Putamen (tissue), 1 donor: ENCODE results near the gene APBB1.
"Not testable (repeated sequence)": the region's sequence is repeated elsewhere in the genome, so short reads cannot be mapped to it uniquely, and the experiment has no call there.

ENCODE experiments used
- DNase-seq: peaks from one replicate; pipeline ENCODE4 v3.0.0-alpha.2; 2016; ENCODE audit warnings: low spot score

Gene APBB1

GRCh38 chr11:6417907-6418556 is 862 bp downstream of the APBB1 start:
- no peak for DNase-seq

GRCh38 chr11:6415797-6416196 is 3.1 kb downstream of the APBB1 start:
- no peak for DNase-seq

DNA sequence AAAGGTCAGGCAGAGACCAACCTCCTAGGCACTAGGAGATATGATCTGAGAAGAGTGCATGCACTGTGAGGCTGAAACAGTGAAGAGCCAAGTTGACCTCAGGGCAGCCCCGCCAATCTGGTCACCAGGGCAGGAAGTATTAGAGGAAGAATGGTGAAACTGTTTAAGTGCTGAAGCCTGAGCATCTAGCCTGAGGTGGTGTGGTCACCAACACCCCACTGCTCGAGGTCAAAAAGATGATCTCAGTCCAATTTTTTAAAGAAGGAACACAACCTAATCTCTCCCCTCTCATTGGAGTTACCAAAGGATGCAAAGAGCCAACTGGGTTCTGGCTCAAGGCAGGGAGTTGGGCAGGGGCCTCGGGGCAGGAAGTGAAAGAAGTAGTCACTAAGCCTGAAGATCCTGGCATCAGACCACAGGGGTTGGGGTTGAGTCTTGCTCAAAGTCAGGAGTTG is 4.0 kb downstream of the APBB1 start:
- no peak for DNase-seq

DNA sequence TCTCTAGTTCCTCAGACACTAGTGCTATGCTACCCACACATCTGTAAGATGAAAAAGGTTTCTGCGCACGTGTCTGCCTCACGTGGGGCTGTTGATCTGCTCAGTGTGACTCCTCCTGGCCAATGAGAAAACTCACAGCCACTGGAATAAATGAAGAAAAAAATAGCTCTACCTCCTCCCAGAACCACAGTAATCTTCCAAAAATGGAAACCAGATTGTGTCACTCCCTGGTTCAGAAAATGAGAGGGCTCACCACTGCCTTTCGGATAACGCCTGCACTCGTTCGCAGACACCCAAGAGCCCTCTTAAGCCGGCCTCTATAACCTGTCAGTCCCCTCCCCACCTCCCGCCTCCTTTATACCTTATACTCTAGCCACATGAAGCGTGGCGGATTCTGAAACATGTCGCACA is 5.1 kb downstream of the APBB1 start:
- peak; percentile 77 for DNase-seq

DNA sequence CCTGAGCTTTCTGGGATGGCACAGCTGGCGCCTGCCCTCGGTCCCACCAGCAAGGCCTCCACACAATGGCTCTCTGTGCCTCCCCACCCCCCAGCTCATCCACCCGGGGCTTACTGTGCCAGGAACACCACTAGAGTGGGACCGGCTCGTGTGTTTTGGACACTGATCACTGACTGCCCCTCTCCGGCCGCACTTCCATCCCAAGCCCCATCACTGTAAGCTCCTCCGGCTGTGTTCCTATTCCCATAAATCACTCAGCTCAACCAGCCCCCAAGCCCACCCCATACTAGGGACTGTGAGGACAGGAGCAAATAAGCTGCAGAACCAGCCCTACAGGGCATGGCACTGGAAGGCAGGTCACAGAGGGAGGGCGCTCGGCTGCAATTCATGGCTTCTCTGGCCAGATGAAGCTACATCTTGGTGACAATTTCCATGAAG is 7.3 kb downstream of the APBB1 start:
- peak; percentile 92 for DNase-seq

GRCh38 chr11:6410695-6411430 is 8.0 kb downstream of the APBB1 start:
- peak; percentile 78 for DNase-seq

DNA sequence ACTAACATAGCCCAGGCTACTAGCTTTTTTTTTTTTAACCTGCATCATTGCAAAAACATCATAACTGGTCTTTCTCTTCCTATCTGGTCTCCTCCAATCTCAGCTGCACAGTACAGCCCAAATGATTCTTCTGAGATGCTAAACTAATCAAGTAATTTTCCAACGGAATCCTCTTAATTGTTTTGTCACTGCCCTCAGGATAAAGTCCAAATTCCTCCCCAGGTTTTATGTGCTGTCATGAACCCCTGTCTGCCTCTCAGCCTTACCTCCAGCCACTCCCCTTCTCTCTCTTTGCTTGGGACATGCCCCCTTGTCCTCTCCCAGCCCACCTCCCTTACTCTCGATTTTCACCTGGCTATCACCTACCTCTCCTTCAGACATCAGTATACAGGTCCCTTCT is 12.5 kb downstream of the APBB1 start:
- DNase-seq: no peak

DNA sequence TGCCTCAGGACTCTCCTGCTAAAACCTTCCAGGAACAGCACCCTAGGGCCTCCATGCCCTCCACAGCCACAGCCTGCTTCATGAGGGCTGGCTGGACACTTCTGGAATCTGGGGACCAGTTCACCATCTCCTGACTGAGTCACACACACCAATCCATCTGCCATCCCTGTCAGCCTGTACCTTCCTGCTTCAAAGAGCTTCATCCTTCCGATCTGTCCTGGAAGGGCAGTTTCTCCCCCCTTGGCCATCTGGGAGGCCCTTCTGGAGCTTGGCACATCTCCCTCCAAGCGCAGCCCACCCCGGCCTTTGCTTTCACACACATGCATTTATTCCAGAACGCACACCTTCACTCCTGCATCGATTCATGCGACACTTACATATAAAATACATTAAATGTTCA is 13.0 kb downstream of the APBB1 start:
- DNase-seq: no peak

GRCh38 chr11:6405052-6405667 is 13.7 kb downstream of the APBB1 start:
- DNase-seq: no peak

DNA sequence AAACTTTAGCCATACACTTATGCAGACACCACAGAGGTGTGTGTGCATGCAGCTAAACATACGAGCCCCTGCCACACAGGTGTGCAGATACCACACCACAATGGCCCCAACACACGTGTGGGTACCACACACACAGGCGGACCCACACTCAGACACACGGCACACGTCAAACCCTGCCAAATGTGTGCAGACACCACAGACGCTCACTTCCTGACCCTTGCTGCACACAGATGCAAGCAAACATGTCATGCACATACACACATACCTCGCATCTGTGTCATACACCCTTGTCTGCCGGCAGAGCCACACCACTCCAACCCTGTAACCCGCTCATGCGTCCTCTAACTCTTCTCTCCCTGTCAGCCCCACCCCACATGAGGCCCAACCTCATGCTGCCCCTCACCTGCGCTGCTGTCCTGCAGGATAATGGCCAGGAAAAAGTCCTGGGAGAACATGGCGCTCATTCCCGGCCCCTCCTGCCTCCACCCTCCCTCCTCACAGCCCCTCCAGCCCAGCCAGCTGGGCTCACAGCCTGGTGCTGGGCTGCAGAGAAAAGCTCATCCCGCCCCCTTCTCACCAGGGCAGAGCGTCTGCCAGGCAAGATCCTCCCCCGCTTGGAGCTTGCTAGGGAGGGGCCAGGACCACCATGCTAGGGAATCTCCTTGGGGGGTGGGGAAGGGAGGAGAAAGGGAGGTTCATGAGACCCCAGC is 14.4 kb downstream of the APBB1 start:
- peak; percentile 62 for DNase-seq

- no peak for DNase-seq
These were observed 15.4 kb downstream of the APBB1 start for GRCh38 chr11:6403539-6403938.

GRCh38 chr11:6402561-6402981 is 16.3 kb downstream of the APBB1 start:
- no peak for DNase-seq

DNA sequence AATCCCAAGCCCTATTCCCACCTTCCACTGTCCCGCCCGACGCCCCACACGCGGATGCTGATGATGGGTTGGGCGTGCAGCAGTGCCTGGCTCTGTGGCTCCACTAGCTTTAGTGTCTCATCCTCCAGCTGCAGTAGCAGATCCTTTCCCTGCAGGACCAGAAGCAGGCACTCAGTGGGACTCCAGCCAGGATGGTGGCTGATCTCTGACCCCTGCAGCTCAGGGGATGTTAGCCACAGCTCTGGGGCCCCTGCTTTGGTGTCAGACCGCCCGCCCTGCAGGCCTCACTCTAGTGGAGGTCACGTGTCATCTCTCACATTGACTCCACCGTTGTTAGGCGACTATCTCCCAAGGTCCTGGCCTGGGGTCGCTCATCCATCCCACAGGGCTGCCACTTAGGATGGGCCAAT is 16.8 kb downstream of the APBB1 start:
- no peak for DNase-seq

DNA sequence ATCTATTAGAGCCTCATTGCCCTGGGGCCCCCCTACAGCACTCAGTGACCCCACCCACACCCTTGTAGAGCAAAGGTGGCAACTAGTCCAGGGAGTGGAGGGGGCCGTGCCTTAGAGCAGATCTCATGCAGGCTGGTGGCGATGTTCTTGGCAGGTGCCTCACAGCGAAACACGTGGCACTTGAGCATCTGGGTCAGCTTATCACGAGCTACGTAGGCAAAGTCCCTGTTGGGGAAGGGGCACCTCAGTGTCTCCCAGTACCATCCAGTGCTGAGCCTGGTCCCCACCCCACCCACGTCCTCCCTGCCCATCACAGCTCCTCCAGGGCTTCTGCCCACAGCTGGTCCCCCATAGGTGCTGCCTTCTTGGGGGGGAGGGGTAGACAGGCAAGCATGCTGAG is 17.4 kb downstream of the APBB1 start:
- no peak for DNase-seq

DNA sequence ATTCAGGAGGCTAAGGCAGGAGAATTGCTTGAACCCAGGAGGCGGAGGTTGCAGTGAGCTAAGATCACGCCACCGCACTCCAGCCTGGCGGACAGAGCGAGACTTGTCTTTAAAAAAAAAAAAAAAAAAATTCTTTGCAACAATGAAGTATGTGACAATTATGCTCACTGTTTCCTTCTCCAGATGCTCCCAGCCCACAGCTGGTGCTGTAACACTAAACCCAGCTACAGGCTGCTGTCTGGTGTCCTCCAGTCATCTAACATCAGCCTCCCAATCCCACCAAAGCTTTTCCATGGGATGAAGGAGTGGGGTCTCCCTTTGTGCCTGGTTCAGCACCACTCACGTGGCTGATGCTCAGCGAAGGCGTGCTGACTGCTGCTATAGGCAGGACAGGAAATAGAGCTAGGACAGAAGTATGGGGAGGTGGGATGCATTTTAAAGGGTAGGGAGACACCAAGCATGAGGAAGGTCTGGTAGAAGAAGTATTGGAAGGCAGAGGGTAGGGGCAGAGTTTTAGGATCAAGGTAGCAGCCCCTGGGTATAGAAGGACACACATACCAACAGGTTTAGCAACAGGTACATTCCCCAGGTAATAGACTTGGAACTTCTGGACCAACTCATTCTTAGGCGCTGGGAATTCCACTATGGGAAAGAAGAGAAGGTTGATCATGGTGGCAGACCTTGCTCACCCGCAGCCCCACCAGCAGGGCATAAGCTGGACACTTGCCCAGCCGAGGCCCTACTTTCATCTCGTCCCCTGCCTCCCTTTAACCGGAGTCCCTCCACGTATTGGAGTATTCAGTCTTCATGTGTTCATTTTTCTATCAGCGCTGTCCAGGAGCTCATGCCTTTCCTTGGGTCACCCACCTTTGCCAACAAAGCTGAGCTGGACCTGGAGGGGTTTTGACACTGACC is 18.2 kb downstream of the APBB1 start:
- no peak for DNase-seq

DNA sequence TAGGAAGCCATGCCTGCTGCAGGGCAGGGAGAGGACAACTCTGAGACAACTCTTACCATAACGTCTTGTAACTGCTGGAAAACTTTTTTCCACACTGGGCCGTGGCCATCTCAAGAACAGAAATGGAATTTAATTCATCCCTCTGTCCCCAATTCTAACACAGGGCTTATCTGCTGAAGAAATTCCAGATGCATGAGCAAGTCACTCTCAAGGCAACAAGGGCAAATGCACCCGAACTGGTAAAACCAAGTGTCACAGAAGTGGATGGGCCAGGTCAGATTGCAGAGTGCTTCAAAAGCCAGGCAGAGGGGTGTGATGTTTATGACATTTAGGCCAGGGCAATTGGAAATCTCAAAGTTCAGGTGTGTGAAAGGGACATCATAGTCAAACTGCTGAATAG is 21.3 kb downstream of the APBB1 start:
- no peak for DNase-seq

DNA sequence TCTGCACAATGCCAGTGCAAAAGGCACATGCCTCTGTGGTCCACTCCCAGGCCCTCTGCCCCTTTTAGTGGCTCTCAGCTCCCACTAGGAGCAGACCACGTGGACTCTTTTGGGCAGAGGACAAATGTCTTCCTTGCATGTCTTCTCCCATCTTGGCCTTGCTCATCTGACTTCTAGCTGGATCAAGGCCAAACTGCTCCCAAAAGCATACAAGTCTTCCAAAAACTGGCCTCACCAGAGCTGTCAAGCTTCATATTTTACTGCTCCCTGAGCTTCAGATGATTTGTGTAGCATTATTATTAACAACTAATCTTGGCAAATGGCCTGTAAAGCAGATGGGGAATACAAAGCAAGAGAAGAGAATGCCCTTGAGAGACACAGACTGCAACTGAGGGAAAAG is 21.7 kb downstream of the APBB1 start:
- DNase-seq: no peak

- DNase-seq: no peak
These were observed 23.3 kb downstream of the APBB1 start for GRCh38 chr11:6395470-6396060.

- DNase-seq: no peak
These were observed 24.8 kb downstream of the APBB1 start for GRCh38 chr11:6393989-6394670.

- not testable (repeated sequence) for DNase-seq
These were observed 26.6 kb downstream of the APBB1 start for GRCh38 chr11:6392251-6392650.
